Heart right ventricle (tissue), 16 donors: ENCODE measurements around the gene TWNK. TPM values are rescaled to one million over a fixed set of nuclear protein-coding genes. Genes with fewer than 3 reads are reported as not detected.
"Not testable (repeated sequence)": the region's sequence is repeated elsewhere in the genome, so short reads cannot be mapped to it uniquely, and the experiment has no call there.

Source experiments
- ATAC-seq, 8 donors: fragments of 200-7000 bp; cut with Tn5 transposase; one replicate each; pipeline ENCODE4 v1.9.1; 2020; ENCODE audit warnings: mild to moderate bottlenecking in 8 of 8, moderate library complexity in 8 of 8, moderate number of reproducible peaks in 1 of 8
- DNase-seq, 2 donors: peaks; one replicate each; pipeline ENCODE4 v3.0.0-alpha.2; 2020
- H3K27ac ChIP-seq, 10 donors: fragments of 200-600 bp; sonication (generic) in 2 of 10; one replicate each; pipeline versions ENCODE4 v1.5.0 to v1.8.0; 2020 to 2022; ENCODE audit warnings: mild to moderate bottlenecking in 3 of 10
- H3K27me3 ChIP-seq, 7 donors: fragments of 200-600 bp; one replicate each; pipeline ENCODE4 v1.8.0; 2021 to 2022; ENCODE audit warnings: mild to moderate bottlenecking in 2 of 7
- H3K36me3 ChIP-seq, 9 donors: fragments of 200-600 bp; sonication (generic) in 1 of 9; one replicate each; pipeline versions ENCODE4 v1.5.0 to v1.8.0; 2020 to 2022; ENCODE audit warnings: mild to moderate bottlenecking in 2 of 9
- H3K4me1 ChIP-seq, 9 donors: fragments of 200-600 bp; sonication (generic) in 1 of 9; one replicate each; pipeline versions ENCODE4 v1.5.0 to v1.8.0; 2020 to 2022; ENCODE audit warnings: mild to moderate bottlenecking in 4 of 9
- H3K4me3 ChIP-seq, 10 donors: fragments of 200-600 bp; sonication (generic) in 2 of 10; one replicate each; pipeline versions ENCODE4 v1.5.0 to v1.8.0; 2020 to 2022; ENCODE audit warnings: mild to moderate bottlenecking in 7 of 10, moderate library complexity in 2 of 10
- H3K9me3 ChIP-seq, 11 donors: fragments of 200-600 bp in 10 of 11; sonication (generic) in 2 of 11; one replicate each; pipeline versions ENCODE4 v1.5.0 to v1.8.0; 2013 to 2022; ENCODE audit warnings: mild to moderate bottlenecking in 2 of 11, control low read depth in 1 of 11, moderate library complexity in 1 of 11
- WGBS, 2 donors: extraction: QIAGEN DNeasy Blood & Tissue Kit; methylation state at CpG; one replicate each; pipeline ENCODE4 v1.1.7; 2013; ENCODE audit warnings: inconsistent platforms in 1 of 2; 5-methylcytosine and 5-hydroxymethylcytosine counted together
- intact Hi-C, 10 donors: fragments of 100-400 bp; cut with DNase I; formaldehyde crosslinking; loops; one replicate each; pipeline versions ENCODE4 v1.11.1 to v1.14.2; 2022
- polyA plus RNA-seq, 2 donors: library from polyadenylated mRNA; stranded (reverse); fragments of 200-250 nt; gene quantifications; one replicate each; pipeline ENCODE4 v1.2.3, GENCODE V29; 2013
- total RNA-seq, 10 donors: library from RNA; stranded (reverse); fragmentation: NEBNext Ultra II Directional in 3 of 10; extraction: Animal tissue kit (Norgen Biotek cat#: 25700) in 3 of 10; gene quantifications; one replicate each; pipeline versions ENCODE4 v1.2.1 to v1.2.4, GENCODE V29; 2021 to 2023
- TF ChIP-seq, protein P1 (sequence below), 9 donors: fragments of 200-600 bp; sonication (generic) in 2 of 9; IDR thresholded peaks; one replicate each; pipeline versions ENCODE4 v1.5.0 to v1.8.0; 2021 to 2022; ENCODE audit warnings: antibody characterized with exemption in 9 of 9, mild to moderate bottlenecking in 5 of 9, moderate library complexity in 1 of 9
- donor health status: Arrhythmogenic right ventricular cardiomyopathy.
- donor health status: ischemic (EF 13 %, LVEDD 7.1; RV severe dilation, severe dysfunction).
- donor health status: healthy with polysubstance abuse.
- donor health status: DM: no; HTN: yes; CAD: no.
- donor health status: DM: no; HTN: no; CAD: no.
- donor health status: ischemic (EF 25% LVEDD 6.9; RV normal size, moderate dysfunction).
- donor health status: ischemic (EF 25% LVEDD 5.7; RV mildly dilated, moderate dysfunction).
- donor health status: healthy.
- donor health status: DM: yes; HTN: yes; CAD: no.
- donor health status: Ischemic cardiomyopathy.
- donor health status: ischemic (EF 35%, LVEDD 5.7; RV mildly dilated, moderate dysfunction).
- donor health status: nonischemic (EF 11% LVEDD 7.7; RV severe dilation, severe dysfunction).
- donor health status: DM: yes; HTN: yes; CAD: no.
- donor health status: PGD.
- donor health status: ischemic (EF 29% LVEDD 5.4; RV normal size, mild dysfunction).
- donor health status: nonischemic (EF 23%, LVEDD 6.1; RV moderate dilation, normal function).

TWNK gene
- total and polyA plus RNA-seq, 12 donors: 4.2 to 7.7 (median 5.4) TPM

DNA sequence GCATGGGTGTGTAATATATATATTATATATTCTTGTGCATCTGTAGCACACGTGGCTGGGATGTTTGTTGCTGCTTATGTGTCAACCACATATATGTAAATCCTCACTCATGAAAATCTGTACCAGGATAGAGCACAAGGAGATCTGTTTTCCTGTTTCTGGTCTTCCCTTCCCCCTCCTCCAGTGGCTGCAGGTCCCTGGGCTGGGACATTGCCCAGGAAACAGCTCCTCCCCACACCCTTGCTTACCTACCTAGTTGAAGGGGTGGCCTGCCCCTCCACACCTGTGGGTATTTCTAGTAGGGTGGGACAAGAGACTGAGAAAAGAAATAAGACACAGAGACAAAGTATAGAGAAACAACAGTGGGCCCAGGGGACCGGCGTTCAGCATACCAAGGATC is 45.9 kb downstream of the TWNK start:
- Histone ChIP-seq H3K27ac (peak overlapping the region in 9 of 10 donors; percentile 93 to 99 (median 98)), H3K27me3 (no peaks in the 10 kb centered on the region), H3K4me3 (peak overlapping the region in 9 of 10 donors; percentile 70 to 83 (median 77)), H3K9me3 (no peaks in the 10 kb centered on the region), H3K4me1 (peaks cover 10 to 34% (median 26%) of the 10 kb centered on the region in 9 donors), H3K36me3 (peaks cover 0 to 39% (median 28%) of the 10 kb centered on the region in 9 donors)
- DNase-seq (no peak), ATAC-seq (no peak)
- 75 to 83% methylated on average over 3 of the region's 3 CpGs for WGBS, 2 donors
- intact Hi-C loops: loop anchor here in 2 of 10 donors (5.0 kb wide), 2 partner anchors 36 to 46 kb away; partner anchors contain the start of genes LZTS2 (in 1 of the 2), MRPL43 (in 1 of the 2) and TWNK (in 1 of the 2)
- TF ChIP-seq, protein P1, sequence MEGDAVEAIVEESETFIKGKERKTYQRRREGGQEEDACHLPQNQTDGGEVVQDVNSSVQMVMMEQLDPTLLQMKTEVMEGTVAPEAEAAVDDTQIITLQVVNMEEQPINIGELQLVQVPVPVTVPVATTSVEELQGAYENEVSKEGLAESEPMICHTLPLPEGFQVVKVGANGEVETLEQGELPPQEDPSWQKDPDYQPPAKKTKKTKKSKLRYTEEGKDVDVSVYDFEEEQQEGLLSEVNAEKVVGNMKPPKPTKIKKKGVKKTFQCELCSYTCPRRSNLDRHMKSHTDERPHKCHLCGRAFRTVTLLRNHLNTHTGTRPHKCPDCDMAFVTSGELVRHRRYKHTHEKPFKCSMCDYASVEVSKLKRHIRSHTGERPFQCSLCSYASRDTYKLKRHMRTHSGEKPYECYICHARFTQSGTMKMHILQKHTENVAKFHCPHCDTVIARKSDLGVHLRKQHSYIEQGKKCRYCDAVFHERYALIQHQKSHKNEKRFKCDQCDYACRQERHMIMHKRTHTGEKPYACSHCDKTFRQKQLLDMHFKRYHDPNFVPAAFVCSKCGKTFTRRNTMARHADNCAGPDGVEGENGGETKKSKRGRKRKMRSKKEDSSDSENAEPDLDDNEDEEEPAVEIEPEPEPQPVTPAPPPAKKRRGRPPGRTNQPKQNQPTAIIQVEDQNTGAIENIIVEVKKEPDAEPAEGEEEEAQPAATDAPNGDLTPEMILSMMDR (IDR thresholded peaks at IDR 0.05): no peak

DNA sequence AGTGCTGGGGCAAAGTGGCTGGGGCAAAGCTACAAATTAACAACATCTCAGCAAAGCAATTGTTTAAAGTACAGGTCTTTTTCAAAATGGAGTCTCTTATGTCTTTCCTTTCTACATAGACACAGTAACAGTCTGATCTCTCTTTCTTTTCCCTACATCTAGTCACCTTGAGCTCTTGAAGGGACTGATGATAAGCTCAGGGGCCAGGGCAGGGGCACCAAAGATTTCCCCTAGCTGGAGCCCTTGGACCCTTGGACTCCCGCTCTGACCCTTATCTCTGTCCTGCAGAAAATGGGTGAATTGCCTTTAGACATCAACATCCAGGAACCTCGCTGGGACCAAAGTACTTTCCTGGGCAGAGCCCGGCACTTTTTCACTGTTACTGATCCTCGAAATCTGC is 47.1 kb downstream of the TWNK start:
- ATAC-seq, H3K4me3 ChIP-seq, H3K27ac ChIP-seq, H3K9me3 ChIP-seq, H3K27me3 ChIP-seq, DNase-seq: not testable (repeated sequence)
- intact Hi-C loops: loop anchor here in 2 of 10 donors (5.0 kb wide), 2 partner anchors 37 to 47 kb away; partner anchors contain the start of genes LZTS2 (in 1 of the 2), MRPL43 (in 1 of the 2) and TWNK (in 1 of the 2)
- Histone ChIP-seq H3K36me3 (peaks cover 0 to 50% (median 28%) of the 10 kb centered on the region in 9 donors), H3K4me1 (peaks cover 10 to 34% (median 26%) of the 10 kb centered on the region in 9 donors)
- 93 to 95% methylated on average over 4 of the region's 4 CpGs for WGBS, 2 donors

DNA sequence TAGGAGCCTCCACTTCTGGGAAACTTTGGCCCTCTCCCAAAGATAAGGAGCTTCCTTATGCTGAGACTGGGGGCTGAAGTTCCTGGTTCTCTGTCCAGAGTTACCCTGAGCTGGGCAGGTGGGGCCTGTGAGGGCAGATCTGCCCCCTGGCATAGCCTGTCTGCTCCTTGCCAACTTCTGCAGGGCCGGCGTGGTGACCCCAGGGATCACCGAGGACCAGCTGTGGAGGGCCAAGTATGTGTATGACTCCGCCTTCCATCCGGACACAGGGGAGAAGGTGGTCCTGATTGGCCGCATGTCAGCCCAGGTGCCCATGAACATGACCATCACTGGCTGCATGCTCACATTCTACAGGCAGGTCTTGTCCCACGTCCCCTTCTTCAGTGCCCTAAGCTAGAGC is 48.0 kb downstream of the TWNK start:
- TF ChIP-seq, protein P1 (IDR thresholded peaks at IDR 0.05): no peak
- 82 to 93% methylated on average over 7 of the region's 7 CpGs for WGBS, 2 donors
- Histone ChIP-seq H3K4me1 (peaks cover 10 to 30% (median 23%) of the 10 kb centered on the region in 9 donors), H3K27ac (no peak overlapping the region), H3K4me3 (no peak overlapping the region), H3K36me3 (peaks cover 0 to 59% (median 28%) of the 10 kb centered on the region in 9 donors), H3K9me3 (no peaks in the 10 kb centered on the region), H3K27me3 (no peaks in the 10 kb centered on the region)
- DNase-seq (no peak), ATAC-seq (no peak)
- intact Hi-C loops: no loop called here

DNA sequence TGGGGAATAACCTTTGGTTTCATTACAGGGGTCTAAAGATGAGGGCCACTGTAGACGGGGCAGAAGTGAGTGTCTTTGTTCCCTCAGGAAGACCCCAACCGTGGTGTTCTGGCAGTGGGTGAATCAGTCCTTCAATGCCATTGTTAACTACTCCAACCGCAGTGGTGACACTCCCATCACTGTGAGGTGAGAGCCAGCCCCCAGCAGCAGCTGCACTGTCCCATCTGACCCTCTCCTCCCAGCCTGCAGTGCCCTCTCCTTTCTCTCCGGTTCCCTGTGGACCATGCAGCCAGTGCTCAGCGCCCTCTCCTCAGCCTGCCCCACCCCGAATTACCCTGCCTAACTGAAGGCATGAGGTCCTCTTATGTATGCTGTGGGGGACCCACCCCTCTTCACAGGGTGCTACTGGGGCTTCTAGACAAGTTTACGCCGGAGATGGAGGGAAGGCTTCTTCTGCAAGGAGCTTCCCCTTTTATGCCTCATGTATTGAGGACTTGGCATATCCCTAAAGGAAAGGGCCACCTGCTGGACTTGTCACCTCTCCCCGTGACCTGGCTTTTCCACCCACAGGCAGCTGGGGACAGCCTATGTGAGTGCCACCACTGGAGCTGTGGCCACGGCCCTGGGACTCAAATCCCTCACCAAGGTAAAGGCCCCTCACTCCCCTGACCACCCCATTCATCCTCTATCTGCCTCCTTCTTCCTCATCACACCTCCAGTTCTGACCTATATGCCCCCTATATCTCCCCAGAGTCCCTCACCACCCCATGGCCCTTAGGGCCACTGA is 48.8 kb downstream of the TWNK start:
- intact Hi-C loops: no loop called here
- WGBS, 2 donors: 88 to 93% methylated on average over 10 of the region's 10 CpGs
- Histone ChIP-seq H3K27ac (no peak overlapping the region), H3K27me3 (no peaks in the 10 kb centered on the region), H3K36me3 (peaks cover 0 to 59% (median 28%) of the 10 kb centered on the region in 9 donors), H3K9me3 (no peaks in the 10 kb centered on the region), H3K4me3 (no peak overlapping the region), H3K4me1 (peaks cover 4 to 24% (median 20%) of the 10 kb centered on the region in 9 donors)
- TF ChIP-seq, protein P1 (IDR thresholded peaks at IDR 0.05): no peak
- ATAC-seq: no peak
- no peak for DNase-seq
